H7 (cell line): Measurements from ENCODE around the gene SINHCAF. TPM values are rescaled to one million over a fixed set of nuclear protein-coding genes. Genes with fewer than 3 reads are reported as not detected.

Experiments used
- DNase-seq: peaks from one replicate; pipeline ENCODE4 v3.0.0; 2012
- H3K27me3 ChIP-seq: 2 replicates; pipeline ENCODE4 v1.6.0; 2011; ENCODE audit warnings: mild to moderate bottlenecking, low read length; ENCODE audit not compliant: control insufficient read depth, insufficient read depth
- H3K36me3 ChIP-seq: replicated peaks from 2 replicates; pipeline ENCODE4 v1.5.1; 2011; ENCODE audit warnings: low read length; ENCODE audit not compliant: control insufficient read depth, insufficient read depth
- H3K4me3 ChIP-seq: 2 replicates; pipeline ENCODE4 v1.5.1; 2011; ENCODE audit warnings: low read depth, mild to moderate bottlenecking, control low read depth, low read length, moderate library complexity; ENCODE audit not compliant: insufficient read depth
- total RNA-seq: library from RNA; depleted of rRNA; stranded (reverse); fragments of >200 nt; shearing (Covaris generic); gene quantifications from 2 replicates; pipeline ENCODE4 v1.2.3, GENCODE V29; 2014

SINHCAF gene
- total RNA-seq, 1 experiment from 2014 or later: 265 TPM

GRCh38 chr12:31321897-31322228 is 4.1 kb downstream of the SINHCAF start:
- no peak overlapping the region for H3K4me3 ChIP-seq
- H3K36me3 ChIP-seq: no peaks in the 10 kb centered on the region
- no peaks in the 10 kb centered on the region for H3K27me3 ChIP-seq
- no peak for DNase-seq

- H3K36me3 ChIP-seq: no peaks in the 10 kb centered on the region
- H3K27me3 ChIP-seq: no peaks in the 10 kb centered on the region
- no peak for DNase-seq
- no peak overlapping the region for H3K4me3 ChIP-seq
Observed at GRCh38 chr12:31321186-31321896, 4.6 kb downstream of the SINHCAF start.

GRCh38 chr12:31318657-31319269 is 7.2 kb downstream of the SINHCAF start:
- Histone ChIP-seq H3K4me3 (no peak overlapping the region), H3K36me3 (no peaks in the 10 kb centered on the region)
- DNase-seq: no peak

GRCh38 chr12:31317471-31318395 is 8.2 kb downstream of the SINHCAF start:
- no peak for DNase-seq
- Histone ChIP-seq H3K4me3 (no peak overlapping the region), H3K36me3 (no peaks in the 10 kb centered on the region)

More at GRCh38 chr12:31318657-31319269, 7.2 kb downstream of the SINHCAF start:
- H3K27me3 ChIP-seq: no peaks in the 10 kb centered on the region

GRCh38 chr12:31316891-31317290 is 9.1 kb downstream of the SINHCAF start:
- Histone ChIP-seq H3K36me3 (no peaks in the 10 kb centered on the region), H3K4me3 (no peak overlapping the region), H3K27me3 (no peaks in the 10 kb centered on the region)
- no peak for DNase-seq

More at GRCh38 chr12:31317471-31318395, 8.2 kb downstream of the SINHCAF start:
- H3K27me3 ChIP-seq: no peaks in the 10 kb centered on the region

GRCh38 chr12:31315784-31316465 is 10.0 kb downstream of the SINHCAF start:
- no peak for DNase-seq
- H3K27me3 ChIP-seq: no peaks in the 10 kb centered on the region
- no peak overlapping the region for H3K4me3 ChIP-seq
- H3K36me3 ChIP-seq: 0 out of 2 replicates have a peak, but pooled peaks cover 1% of the 10 kb centered on the region

- no peaks in the 10 kb centered on the region for H3K27me3 ChIP-seq
- no peak for DNase-seq
- 0 out of 2 replicates have a peak, but pooled peaks cover 1% of the 10 kb centered on the region for H3K36me3 ChIP-seq
- H3K4me3 ChIP-seq: no peak overlapping the region
Observed at GRCh38 chr12:31315044-31315715, 10.8 kb downstream of the SINHCAF start.

GRCh38 chr12:31312431-31312830 is 13.5 kb downstream of the SINHCAF start:
- DNase-seq: no peak
- no peak overlapping the region for H3K4me3 ChIP-seq
- no peaks in the 10 kb centered on the region for H3K27me3 ChIP-seq
- peaks cover 1% of the 10 kb centered on the region; the same call in 1 of the 2 replicates for H3K36me3 ChIP-seq

GRCh38 chr12:31311634-31312258 is 14.2 kb downstream of the SINHCAF start:
- Histone ChIP-seq H3K27me3 (no peaks in the 10 kb centered on the region), H3K36me3 (peaks cover 1% of the 10 kb centered on the region; the same call in 1 of the 2 replicates), H3K4me3 (no peak overlapping the region)
- no peak for DNase-seq

- no peak for DNase-seq
- H3K4me3 ChIP-seq: no peak overlapping the region
- no peaks in the 10 kb centered on the region for H3K27me3 ChIP-seq
- peaks cover 3% of the 10 kb centered on the region for H3K36me3 ChIP-seq
Observed at GRCh38 chr12:31310488-31310887, 15.5 kb downstream of the SINHCAF start.

- H3K27me3 ChIP-seq: no peaks in the 10 kb centered on the region
- peaks cover 14% of the 10 kb centered on the region for H3K36me3 ChIP-seq
- no peak overlapping the region for H3K4me3 ChIP-seq
- no peak for DNase-seq
Observed at GRCh38 chr12:31309279-31309678, 16.7 kb downstream of the SINHCAF start.

- DNase-seq: no peak
- Histone ChIP-seq H3K36me3 (peaks cover 25% of the 10 kb centered on the region), H3K4me3 (no peak overlapping the region), H3K27me3 (no peaks in the 10 kb centered on the region)
Observed at GRCh38 chr12:31308116-31308515, 17.8 kb downstream of the SINHCAF start.

- DNase-seq: no peak
- no peaks in the 10 kb centered on the region for H3K27me3 ChIP-seq
- no peak overlapping the region for H3K4me3 ChIP-seq
- H3K36me3 ChIP-seq: peaks cover 29% of the 10 kb centered on the region
Observed at GRCh38 chr12:31306866-31307265, 19.1 kb downstream of the SINHCAF start.
